Right lobe of liver (tissue), 6 donors: ENCODE measurements around the gene GNG12. TPM values are rescaled to one million over a fixed set of nuclear protein-coding genes. Genes with fewer than 3 reads are reported as not detected.
A peak's percentile ranks its signal among the peaks of the same experiment; 100 is the strongest.

Experiments used
- ATAC-seq, 4 donors: fragments of 200-7000 bp; cut with Tn5 transposase; one replicate each; pipeline ENCODE4 v1.9.1; 2020; ENCODE audit warnings: mild to moderate bottlenecking in 4 of 4, moderate library complexity in 4 of 4
- DNase-seq, 3 donors: peaks; one replicate each; pipeline ENCODE4 v3.0.0-alpha.2; 2020
- H3K27ac ChIP-seq, 3 donors: fragments of 200-600 bp; one replicate each; pipeline ENCODE4 v1.8.0; 2022
- H3K27me3 ChIP-seq, 2 donors: fragments of 200-600 bp; one replicate each; pipeline ENCODE4 v1.8.0; 2022
- H3K36me3 ChIP-seq, 4 donors: fragments of 200-600 bp; sonication (generic) in 1 of 4; one replicate each; pipeline versions ENCODE4 v1.5.1 to v1.8.0; 2017 to 2022; ENCODE audit warnings: control low read depth in 1 of 4
- H3K4me1 ChIP-seq, 4 donors: fragments of 200-600 bp; sonication (generic) in 1 of 4; one replicate each; pipeline versions ENCODE4 v1.5.1 to v1.8.0; 2017 to 2022; ENCODE audit warnings: control low read depth in 1 of 4
- H3K4me3 ChIP-seq, 3 donors: fragments of 200-600 bp; one replicate each; pipeline ENCODE4 v1.8.0; 2022
- H3K9me3 ChIP-seq, 4 donors: fragments of 200-600 bp; sonication (generic) in 1 of 4; one replicate each; pipeline versions ENCODE4 v1.5.1 to v1.8.0; 2017 to 2022; ENCODE audit warnings: control low read depth in 1 of 4
- POLR2A ChIP-seq: fragments of 450-650 bp; IDR thresholded peaks from one replicate; pipeline ENCODE4 v1.6.1; 2017; ENCODE audit warnings: antibody characterized with exemption, mild to moderate bottlenecking
- WGBS: methylation state at CpG from one replicate; pipeline ENCODE4 v1.1.6; 2018; ENCODE audit warnings: low coverage, low lambda C conversion rate; ENCODE audit not compliant: insufficient coverage; ENCODE audit errors: missing lambda C conversion rate; 5-methylcytosine and 5-hydroxymethylcytosine counted together
- intact Hi-C, 2 donors: fragments of 100-400 bp; cut with DNase I; formaldehyde crosslinking; loops; one replicate each; pipeline versions ENCODE4 v1.11.2 to v1.14.1; 2022
- total RNA-seq, 6 experiments: library from RNA; depleted of rRNA in 2 of 6; stranded (reverse); fragments of >200 nt in 2 of 6; fragmentation: NEBNext Ultra II Directional in 3 of 6; extraction: Animal tissue kit (Norgen Biotek cat#: 25700) in 3 of 6; gene quantifications; one replicate each; pipeline versions ENCODE4 v1.1.0 to v1.2.4, GENCODE V29; 2016 to 2023
- TF ChIP-seq, protein P1 (sequence below), 4 donors: fragments of 200-600 bp in 3 of 4; fragments of 450-650 bp in 1 of 4; IDR thresholded peaks; one replicate each; pipeline versions ENCODE4 v1.5.1 to v1.8.0; 2016 to 2022; ENCODE audit warnings: antibody characterized with exemption in 4 of 4, mild to moderate bottlenecking in 2 of 4
- donor health status: DM: no; HTN: yes; CAD: no.
- donor health status: DM: no; HTN: no; CAD: no.
- donor health status: DM: no; HTN: no; CAD: no.
- donor health status: DM: no; HTN: yes; CAD: no.
- donor health status: DM: no; HTN: yes; CAD: no.

Gene GNG12
- total RNA-seq, 6 experiments from 2014 or later = 18.8 to 52.7 (median 33.9) TPM

GRCh38 chr1:67735806-67736627 lies 97.2 kb downstream of the GNG12 start:
- DNase-seq (peak in 2 of 3 donors; percentile 32 to 53), ATAC-seq (peak; percentile 51 to 77 (median 72))
- intact Hi-C loops = no loop called here
- H3K36me3 ChIP-seq = no peaks in the 10 kb centered on the region
- WGBS = 30% methylated on average over 6 of the region's 11 CpGs
- H3K4me3 ChIP-seq = no peak overlapping the region
- H3K9me3 ChIP-seq = no peaks in the 10 kb centered on the region
- H3K27ac ChIP-seq = peak overlapping the region in 1 of 3 donors; percentile 5
- H3K4me1 ChIP-seq = peaks cover 0 to 2% (median 0%) of the 10 kb centered on the region in 4 donors
- H3K27me3 ChIP-seq = no peaks in the 10 kb centered on the region
- TF ChIP-seq POLR2A = no peak
- TF ChIP-seq, protein P1, sequence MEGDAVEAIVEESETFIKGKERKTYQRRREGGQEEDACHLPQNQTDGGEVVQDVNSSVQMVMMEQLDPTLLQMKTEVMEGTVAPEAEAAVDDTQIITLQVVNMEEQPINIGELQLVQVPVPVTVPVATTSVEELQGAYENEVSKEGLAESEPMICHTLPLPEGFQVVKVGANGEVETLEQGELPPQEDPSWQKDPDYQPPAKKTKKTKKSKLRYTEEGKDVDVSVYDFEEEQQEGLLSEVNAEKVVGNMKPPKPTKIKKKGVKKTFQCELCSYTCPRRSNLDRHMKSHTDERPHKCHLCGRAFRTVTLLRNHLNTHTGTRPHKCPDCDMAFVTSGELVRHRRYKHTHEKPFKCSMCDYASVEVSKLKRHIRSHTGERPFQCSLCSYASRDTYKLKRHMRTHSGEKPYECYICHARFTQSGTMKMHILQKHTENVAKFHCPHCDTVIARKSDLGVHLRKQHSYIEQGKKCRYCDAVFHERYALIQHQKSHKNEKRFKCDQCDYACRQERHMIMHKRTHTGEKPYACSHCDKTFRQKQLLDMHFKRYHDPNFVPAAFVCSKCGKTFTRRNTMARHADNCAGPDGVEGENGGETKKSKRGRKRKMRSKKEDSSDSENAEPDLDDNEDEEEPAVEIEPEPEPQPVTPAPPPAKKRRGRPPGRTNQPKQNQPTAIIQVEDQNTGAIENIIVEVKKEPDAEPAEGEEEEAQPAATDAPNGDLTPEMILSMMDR (IDR thresholded peaks at IDR 0.05) = no peak

DNA sequence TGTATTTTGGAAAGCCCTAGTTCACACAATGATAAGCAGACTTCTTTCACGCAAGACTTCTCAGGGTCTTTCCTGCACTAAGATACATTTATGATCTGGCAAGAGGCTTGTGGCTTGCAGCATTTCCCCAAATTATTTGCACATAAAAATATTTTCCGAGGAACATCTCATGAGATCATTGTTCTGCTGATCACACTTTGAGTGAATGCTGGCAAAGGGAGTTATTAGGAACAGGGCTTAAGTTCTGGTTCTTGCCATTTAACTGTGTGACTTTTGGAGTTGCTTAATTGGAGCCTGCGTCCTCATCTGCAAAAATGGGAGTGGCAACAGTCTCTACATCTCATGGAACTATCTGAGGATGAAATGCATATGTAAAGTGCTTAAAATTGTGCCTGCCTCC lies 98.1 kb downstream of the GNG12 start:
- no peaks in the 10 kb centered on the region for H3K9me3 ChIP-seq
- no peaks in the 10 kb centered on the region for H3K36me3 ChIP-seq
- WGBS = 64% methylated on average over 3 of the region's 3 CpGs
- no peak overlapping the region for H3K27ac ChIP-seq
- ATAC-seq = no peak
- no peaks in the 10 kb centered on the region for H3K27me3 ChIP-seq
- no peak overlapping the region for H3K4me3 ChIP-seq
- DNase-seq = no peak
- no peaks in the 10 kb centered on the region for H3K4me1 ChIP-seq
- intact Hi-C loops = no loop called here
- TF ChIP-seq POLR2A = no peak
- TF ChIP-seq, protein P1 (IDR thresholded peaks at IDR 0.05) = no peak

GRCh38 chr1:67734323-67734690 lies 99.0 kb downstream of the GNG12 start:
- ATAC-seq = no peak
- no peak overlapping the region for H3K27ac ChIP-seq
- DNase-seq = no peak
- 67% methylated on average over 2 of the region's 3 CpGs for WGBS
- no peak for TF ChIP-seq POLR2A
- TF ChIP-seq, protein P1 (IDR thresholded peaks at IDR 0.05) = no peak
- intact Hi-C loops = no loop called here
- H3K4me1 ChIP-seq = no peaks in the 10 kb centered on the region
- H3K9me3 ChIP-seq = no peaks in the 10 kb centered on the region
- no peaks in the 10 kb centered on the region for H3K36me3 ChIP-seq
- H3K4me3 ChIP-seq = no peak overlapping the region
- no peaks in the 10 kb centered on the region for H3K27me3 ChIP-seq

DNA sequence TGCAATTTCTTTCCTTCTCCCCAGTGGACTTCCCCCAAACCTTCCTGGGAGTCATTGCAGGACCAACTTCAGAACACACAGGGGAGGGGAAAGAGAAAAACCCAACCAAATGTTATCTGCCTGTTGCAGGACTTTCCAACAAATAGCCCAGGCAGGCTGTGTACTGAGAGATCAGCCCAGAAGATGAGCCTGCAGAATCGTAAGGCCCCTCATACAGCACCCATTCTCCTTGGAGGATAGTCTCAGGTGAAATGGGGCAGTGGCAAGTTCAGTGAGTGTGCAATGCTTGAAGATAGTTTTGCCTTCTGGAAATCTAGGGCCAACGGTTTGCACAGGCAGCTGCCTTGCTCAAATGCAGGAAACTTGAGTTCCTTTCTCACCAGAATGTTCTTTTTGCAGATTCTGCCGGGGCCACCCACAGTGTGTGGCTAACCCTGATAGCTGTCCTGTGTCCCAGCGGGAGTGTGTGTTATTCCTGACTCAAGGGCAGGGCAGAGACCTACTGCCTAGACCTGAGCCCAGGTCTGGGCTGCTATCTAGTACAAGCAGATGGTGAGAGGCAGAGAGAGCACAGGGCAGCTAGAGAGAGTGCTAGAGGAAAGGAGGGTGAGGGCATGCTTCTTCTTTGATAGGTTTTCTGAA lies 99.5 kb downstream of the GNG12 start:
- intact Hi-C loops = no loop called here
- Histone ChIP-seq H3K4me1 (no peaks in the 10 kb centered on the region), H3K27me3 (no peaks in the 10 kb centered on the region), H3K4me3 (no peak overlapping the region), H3K9me3 (no peaks in the 10 kb centered on the region), H3K36me3 (no peaks in the 10 kb centered on the region), H3K27ac (no peak overlapping the region)
- ATAC-seq (peak; percentile 6 to 44 (median 34)), DNase-seq (no peak)
- no CpG with 5 or more reads among the region's 4 CpGs for whole genome bisulfite sequencing
- TF ChIP-seq, protein P1 (IDR thresholded peaks at IDR 0.05) = no peak
- no peak for TF ChIP-seq POLR2A
